Heart right ventricle (tissue), 16 donors: Measurements from ENCODE around the gene RDH5. TPM values are rescaled to one million over a fixed set of nuclear protein-coding genes. Genes with fewer than 3 reads are reported as not detected.

Source experiments
- ATAC-seq, 8 donors: fragments of 200-7000 bp; cut with Tn5 transposase; one replicate each; pipeline ENCODE4 v1.9.1; 2020; ENCODE audit warnings: mild to moderate bottlenecking in 8 of 8, moderate library complexity in 8 of 8, moderate number of reproducible peaks in 1 of 8
- DNase-seq, 2 donors: peaks; one replicate each; pipeline ENCODE4 v3.0.0-alpha.2; 2020
- H3K27ac ChIP-seq, 10 donors: fragments of 200-600 bp; sonication (generic) in 2 of 10; one replicate each; pipeline versions ENCODE4 v1.5.0 to v1.8.0; 2020 to 2022; ENCODE audit warnings: mild to moderate bottlenecking in 3 of 10
- H3K27me3 ChIP-seq, 7 donors: fragments of 200-600 bp; one replicate each; pipeline ENCODE4 v1.8.0; 2021 to 2022; ENCODE audit warnings: mild to moderate bottlenecking in 2 of 7
- H3K36me3 ChIP-seq, 9 donors: fragments of 200-600 bp; sonication (generic) in 1 of 9; one replicate each; pipeline versions ENCODE4 v1.5.0 to v1.8.0; 2020 to 2022; ENCODE audit warnings: mild to moderate bottlenecking in 2 of 9
- H3K4me1 ChIP-seq, 9 donors: fragments of 200-600 bp; sonication (generic) in 1 of 9; one replicate each; pipeline versions ENCODE4 v1.5.0 to v1.8.0; 2020 to 2022; ENCODE audit warnings: mild to moderate bottlenecking in 4 of 9
- H3K4me3 ChIP-seq, 10 donors: fragments of 200-600 bp; sonication (generic) in 2 of 10; one replicate each; pipeline versions ENCODE4 v1.5.0 to v1.8.0; 2020 to 2022; ENCODE audit warnings: mild to moderate bottlenecking in 7 of 10, moderate library complexity in 2 of 10
- H3K9me3 ChIP-seq, 11 donors: fragments of 200-600 bp in 10 of 11; sonication (generic) in 2 of 11; one replicate each; pipeline versions ENCODE4 v1.5.0 to v1.8.0; 2013 to 2022; ENCODE audit warnings: mild to moderate bottlenecking in 2 of 11, control low read depth in 1 of 11, moderate library complexity in 1 of 11
- WGBS, 2 donors: extraction: QIAGEN DNeasy Blood & Tissue Kit; methylation state at CpG; one replicate each; pipeline ENCODE4 v1.1.7; 2013; ENCODE audit warnings: inconsistent platforms in 1 of 2; 5-methylcytosine and 5-hydroxymethylcytosine counted together
- intact Hi-C, 10 donors: fragments of 100-400 bp; cut with DNase I; formaldehyde crosslinking; loops; one replicate each; pipeline versions ENCODE4 v1.11.1 to v1.14.2; 2022
- polyA plus RNA-seq, 2 donors: library from polyadenylated mRNA; stranded (reverse); fragments of 200-250 nt; gene quantifications; one replicate each; pipeline ENCODE4 v1.2.3, GENCODE V29; 2013
- total RNA-seq, 10 donors: library from RNA; stranded (reverse); fragmentation: NEBNext Ultra II Directional in 3 of 10; extraction: Animal tissue kit (Norgen Biotek cat#: 25700) in 3 of 10; gene quantifications; one replicate each; pipeline versions ENCODE4 v1.2.1 to v1.2.4, GENCODE V29; 2021 to 2023
- TF ChIP-seq, protein P1 (sequence below), 9 donors: fragments of 200-600 bp; sonication (generic) in 2 of 9; IDR thresholded peaks; one replicate each; pipeline versions ENCODE4 v1.5.0 to v1.8.0; 2021 to 2022; ENCODE audit warnings: antibody characterized with exemption in 9 of 9, mild to moderate bottlenecking in 5 of 9, moderate library complexity in 1 of 9
- donor health status: Arrhythmogenic right ventricular cardiomyopathy.
- donor health status: ischemic (EF 13 %, LVEDD 7.1; RV severe dilation, severe dysfunction).
- donor health status: healthy with polysubstance abuse.
- donor health status: DM: no; HTN: yes; CAD: no.
- donor health status: DM: no; HTN: no; CAD: no.
- donor health status: ischemic (EF 25% LVEDD 6.9; RV normal size, moderate dysfunction).
- donor health status: ischemic (EF 25% LVEDD 5.7; RV mildly dilated, moderate dysfunction).
- donor health status: healthy.
- donor health status: DM: yes; HTN: yes; CAD: no.
- donor health status: Ischemic cardiomyopathy.
- donor health status: ischemic (EF 35%, LVEDD 5.7; RV mildly dilated, moderate dysfunction).
- donor health status: nonischemic (EF 11% LVEDD 7.7; RV severe dilation, severe dysfunction).
- donor health status: DM: yes; HTN: yes; CAD: no.
- donor health status: PGD.
- donor health status: ischemic (EF 29% LVEDD 5.4; RV normal size, mild dysfunction).
- donor health status: nonischemic (EF 23%, LVEDD 6.1; RV moderate dilation, normal function).

Gene RDH5
- total and polyA plus RNA-seq, 12 donors, result 4.9 to 54.5 (median 15.2) TPM

DNA sequence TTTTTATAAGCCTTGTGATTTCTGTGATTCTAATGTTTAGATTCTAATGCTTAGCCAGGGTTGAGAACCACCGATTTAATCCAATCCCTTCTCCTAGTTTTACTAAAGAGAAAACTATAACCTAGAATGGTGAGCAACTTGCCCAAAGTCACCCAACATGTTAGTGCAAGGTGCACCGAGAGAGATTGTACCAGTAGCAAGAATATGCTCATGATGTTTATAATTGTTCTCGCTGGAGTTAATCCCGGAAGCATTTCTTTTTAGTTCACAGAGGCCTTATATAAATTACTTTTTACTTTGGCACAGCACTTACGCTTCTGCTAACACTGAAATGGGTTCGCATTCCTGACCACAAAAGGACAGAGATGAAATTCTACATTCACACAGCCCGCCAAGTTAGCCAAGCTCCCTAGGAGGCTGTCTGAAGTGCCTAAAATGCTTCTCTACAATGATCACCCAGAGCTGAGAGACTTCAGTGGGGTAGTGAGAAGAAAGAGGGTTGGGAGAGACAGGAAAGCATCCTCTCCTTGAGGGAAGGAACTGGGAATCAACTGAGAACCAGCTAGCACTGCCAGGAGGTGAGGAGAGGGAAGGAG is 4.9 kb upstream of the RDH5 start:
- Histone ChIP-seq H3K27ac (peak overlapping the region; percentile 82 to 97 (median 92)), H3K9me3 (no peaks in the 10 kb centered on the region), H3K27me3 (no peaks in the 10 kb centered on the region), H3K4me1 (peaks cover 30 to 75% (median 63%) of the 10 kb centered on the region in 9 donors), H3K4me3 (peak overlapping the region; percentile 44 to 80 (median 70)), H3K36me3 (peaks cover 0 to 16% (median 0%) of the 10 kb centered on the region in 9 donors)
- WGBS, 2 donors, result 62 to 65% methylated on average over 7 of the region's 7 CpGs
- DNase-seq (no peak), ATAC-seq (no peak)
- intact Hi-C loops, result no loop called here
- TF ChIP-seq, protein P1, sequence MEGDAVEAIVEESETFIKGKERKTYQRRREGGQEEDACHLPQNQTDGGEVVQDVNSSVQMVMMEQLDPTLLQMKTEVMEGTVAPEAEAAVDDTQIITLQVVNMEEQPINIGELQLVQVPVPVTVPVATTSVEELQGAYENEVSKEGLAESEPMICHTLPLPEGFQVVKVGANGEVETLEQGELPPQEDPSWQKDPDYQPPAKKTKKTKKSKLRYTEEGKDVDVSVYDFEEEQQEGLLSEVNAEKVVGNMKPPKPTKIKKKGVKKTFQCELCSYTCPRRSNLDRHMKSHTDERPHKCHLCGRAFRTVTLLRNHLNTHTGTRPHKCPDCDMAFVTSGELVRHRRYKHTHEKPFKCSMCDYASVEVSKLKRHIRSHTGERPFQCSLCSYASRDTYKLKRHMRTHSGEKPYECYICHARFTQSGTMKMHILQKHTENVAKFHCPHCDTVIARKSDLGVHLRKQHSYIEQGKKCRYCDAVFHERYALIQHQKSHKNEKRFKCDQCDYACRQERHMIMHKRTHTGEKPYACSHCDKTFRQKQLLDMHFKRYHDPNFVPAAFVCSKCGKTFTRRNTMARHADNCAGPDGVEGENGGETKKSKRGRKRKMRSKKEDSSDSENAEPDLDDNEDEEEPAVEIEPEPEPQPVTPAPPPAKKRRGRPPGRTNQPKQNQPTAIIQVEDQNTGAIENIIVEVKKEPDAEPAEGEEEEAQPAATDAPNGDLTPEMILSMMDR (IDR thresholded peaks at IDR 0.05), result no peak

DNA sequence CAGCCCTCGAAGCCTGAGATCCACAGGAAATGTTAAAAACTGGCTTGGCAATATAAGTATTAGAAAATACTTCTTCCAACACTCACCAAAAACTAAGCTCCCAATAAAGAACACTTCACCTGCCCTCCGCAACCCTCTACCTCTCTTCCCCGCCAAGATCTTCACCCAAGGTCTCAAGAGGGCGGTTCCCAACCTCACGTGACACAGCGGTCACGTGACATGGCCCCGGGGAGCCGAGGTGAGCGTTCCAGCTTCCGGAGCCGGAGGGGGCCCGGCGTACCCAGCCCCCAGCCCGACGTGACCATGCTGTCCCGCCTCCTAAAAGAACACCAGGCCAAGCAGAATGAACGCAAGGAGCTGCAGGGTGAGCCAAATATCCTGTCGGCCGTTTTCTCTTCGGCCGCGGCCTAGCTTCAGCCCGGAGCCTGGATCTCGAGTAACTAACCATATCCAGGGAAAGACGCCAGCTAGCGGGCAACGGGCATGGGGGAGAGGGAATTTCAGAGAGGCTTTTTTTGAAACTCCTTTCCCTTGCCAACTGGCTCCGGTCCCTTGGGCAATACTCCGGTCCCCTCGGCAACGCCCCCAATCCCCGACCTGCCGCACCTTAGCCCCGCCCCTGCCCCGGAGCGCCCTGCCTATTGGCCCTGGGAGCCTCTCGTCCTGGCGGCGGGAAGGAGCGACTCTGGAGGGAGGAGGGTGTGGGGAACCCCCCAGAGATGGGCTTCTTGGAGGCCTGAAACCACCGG is 4.2 kb upstream of the RDH5 start, which contains the start of gene BLOC1S1:
Gene BLOC1S1, plus strand, starts transcription at position 214 of the 749 bp plus-strand sequence. Its CDS starts 6 bp downstream, at position 220.
- Histone ChIP-seq H3K9me3 (no peaks in the 10 kb centered on the region), H3K4me1 (peaks cover 30 to 83% (median 69%) of the 10 kb centered on the region in 9 donors), H3K4me3 (peak within 1 kb of the TSS; percentile 44 to 80 (median 70)), H3K27ac (peak within 1 kb of the TSS; percentile 82 to 97 (median 92)), H3K27me3 (no peaks in the 10 kb centered on the region), H3K36me3 (peaks cover 0 to 19% (median 0%) of the 10 kb centered on the region in 9 donors)
- 1% methylated on average over 40 to 42 of the region's 42 CpGs for WGBS, 2 donors
- ATAC-seq (peak; percentile 62 to 83 (median 72)), DNase-seq (peak; percentile 91 to 92)
- TF ChIP-seq, protein P1 (IDR thresholded peaks at IDR 0.05), result peak in 2 of 9 donors; percentile 8 to 10
- intact Hi-C loops, result no loop called here

DNA sequence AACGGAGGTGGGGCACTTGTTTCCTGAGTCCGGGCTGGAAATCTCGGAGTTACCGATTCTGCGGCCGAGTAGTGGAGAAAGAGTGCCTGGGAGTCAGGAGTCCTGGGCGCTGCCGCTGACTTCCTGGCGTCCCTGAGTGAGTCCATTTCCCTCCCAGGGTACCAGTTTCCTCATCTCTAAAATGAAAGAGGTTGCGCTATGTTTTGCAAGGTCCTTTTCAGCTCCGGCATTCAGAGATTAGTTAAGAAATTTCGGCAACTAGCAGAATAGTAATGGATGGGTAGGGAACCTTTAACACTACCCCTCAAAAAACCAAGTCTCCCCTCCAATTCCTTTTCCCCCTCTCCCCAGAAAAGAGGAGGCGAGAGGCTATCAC is 3.6 kb upstream of the RDH5 start:
- TF ChIP-seq, protein P1 (IDR thresholded peaks at IDR 0.05), result no peak
- DNase-seq (no peak), ATAC-seq (peak in 5 of 8 donors; percentile 0 to 8 (median 1))
- 7% methylated on average over 13 of the region's 13 CpGs for WGBS, 2 donors
- peak overlapping the region; percentile 44 to 80 (median 70) for H3K4me3 ChIP-seq
- H3K9me3 ChIP-seq, result no peaks in the 10 kb centered on the region
- peak overlapping the region; percentile 82 to 97 (median 92) for H3K27ac ChIP-seq
- H3K4me1 ChIP-seq, result peaks cover 30 to 88% (median 74%) of the 10 kb centered on the region in 9 donors
- intact Hi-C loops, result no loop called here
- H3K36me3 ChIP-seq, result peaks cover 0 to 22% (median 0%) of the 10 kb centered on the region in 9 donors
- no peaks in the 10 kb centered on the region for H3K27me3 ChIP-seq
